WTC11 (cell line): Measurements from ENCODE around the gene SLC44A5. TPM values are rescaled to one million over a fixed set of nuclear protein-coding genes. Genes with fewer than 3 reads are reported as not detected.

Source experiments
- ATAC-seq: fragments of 200-7000 bp; cut with Tn5 transposase; 2 replicates; pipeline ENCODE4 v1.10.0; 2021; ENCODE audit warnings: mild to moderate bottlenecking, moderate library complexity
- CTCF ChIA-PET: fragments of 300-600 bp; sonication (Branson Sonifier 250); formaldehyde crosslinking; loops from one replicate; lab custom pipeline; 2021; ENCODE audit warnings: antibody characterized with exemption; lab: Charles Lee
- POLR2A ChIA-PET: fragments of 350-600 bp; sonication (Branson Sonifier 250); formaldehyde crosslinking; loops from one replicate; lab custom pipeline; 2021; ENCODE audit warnings: antibody characterized with exemption; lab: Charles Lee
- DNase-seq: peaks from one replicate; pipeline ENCODE4 v3.0.0; 2021; ENCODE audit warnings: low spot score
- H3K27ac Mint-ChIP-seq: 2 replicates; pipeline ENCODE4 v1.8.0; 2021; ENCODE audit warnings: mixed read lengths
- H3K27me3 Mint-ChIP-seq: 2 replicates; pipeline ENCODE4 v1.8.0; 2021; ENCODE audit warnings: low read depth, mild to moderate bottlenecking, moderate library complexity, mixed read lengths
- H3K36me3 Mint-ChIP-seq: 2 replicates; pipeline ENCODE4 v1.8.0; 2021; ENCODE audit warnings: mixed read lengths
- H3K4me1 Mint-ChIP-seq: 2 replicates; pipeline ENCODE4 v1.8.0; 2022; ENCODE audit warnings: mixed read lengths
- H3K4me3 Mint-ChIP-seq: 2 replicates; pipeline ENCODE4 v1.8.0; 2021; ENCODE audit warnings: mild to moderate bottlenecking, moderate library complexity, mixed read lengths
- H3K9me3 Mint-ChIP-seq: 2 replicates; pipeline ENCODE4 v1.8.0; 2021; ENCODE audit warnings: mixed read lengths
- AFF4 ChIP-seq: sonication (generic); formaldehyde crosslinking; IDR thresholded peaks from 2 replicates; pipeline ENCODE4 v1.8.1; 2023; ENCODE audit warnings: mild to moderate bottlenecking, missing genetic modification reagents, borderline replicate concordance
- ARID4B ChIP-seq: sonication (generic); formaldehyde crosslinking; IDR thresholded peaks from 2 replicates; pipeline ENCODE4 v1.8.0; 2023; ENCODE audit warnings: missing genetic modification reagents, mild to moderate bottlenecking, borderline replicate concordance
- ATF1 ChIP-seq: sonication (generic); formaldehyde crosslinking; IDR thresholded peaks from 2 replicates; pipeline ENCODE4 v1.8.1; 2023; ENCODE audit warnings: mild to moderate bottlenecking, moderate library complexity, missing genetic modification reagents
- CTCF ChIP-seq: fragments of 200-600 bp; IDR thresholded peaks from 2 replicates; pipeline ENCODE4 v1.8.0; 2022; ENCODE audit warnings: antibody characterized with exemption
- FOXJ3 ChIP-seq: sonication (generic); formaldehyde crosslinking; IDR thresholded peaks from 2 replicates; pipeline ENCODE4 v1.9.0; 2021; ENCODE audit warnings: missing genetic modification reagents, mild to moderate bottlenecking, borderline replicate concordance
- JAZF1 ChIP-seq: fragments of 250-450 bp; sonication (Bioruptor Pico); IDR thresholded peaks from 2 replicates; pipeline ENCODE4 v1.9.0; 2021; ENCODE audit warnings: moderate library complexity, mild to moderate bottlenecking, inconsistent platforms
- NR3C1 ChIP-seq: sonication (generic); formaldehyde crosslinking; conservative IDR thresholded peaks from 2 replicates; pipeline ENCODE4 v1.8.1; 2023; ENCODE audit warnings: low read depth, mild to moderate bottlenecking, missing genetic modification reagents
- PRDM15 ChIP-seq: sonication (generic); formaldehyde crosslinking; IDR thresholded peaks from 2 replicates; pipeline ENCODE4 v1.8.0; 2022; ENCODE audit warnings: missing genetic modification reagents
- RELA ChIP-seq: sonication (generic); formaldehyde crosslinking; IDR thresholded peaks from 2 replicates; pipeline ENCODE4 v1.8.1; 2022; ENCODE audit warnings: missing genetic modification reagents, mild to moderate bottlenecking, borderline replicate concordance
- TEAD4 ChIP-seq: sonication (generic); formaldehyde crosslinking; IDR thresholded peaks from 2 replicates; pipeline ENCODE4 v1.8.0; 2022; ENCODE audit warnings: mild to moderate bottlenecking, missing genetic modification reagents
- USF2 ChIP-seq: sonication (generic); formaldehyde crosslinking; IDR thresholded peaks from 2 replicates; pipeline ENCODE4 v1.8.1; 2023; ENCODE audit warnings: mild to moderate bottlenecking, missing genetic modification reagents, moderate library complexity
- ZBTB43 ChIP-seq: sonication (generic); formaldehyde crosslinking; IDR thresholded peaks from 2 replicates; pipeline ENCODE4 v1.8.1; 2023; ENCODE audit warnings: mild to moderate bottlenecking, missing genetic modification reagents
- ZNF317 ChIP-seq: sonication (generic); formaldehyde crosslinking; IDR thresholded peaks from 2 replicates; pipeline ENCODE4 v1.8.1; 2023; ENCODE audit warnings: low read depth, mild to moderate bottlenecking, moderate library complexity, missing genetic modification reagents, borderline replicate concordance
- total RNA-seq: library from RNA; stranded (reverse); gene quantifications from 3 replicates; pipeline ENCODE4 v1.2.3, GENCODE V29; 2021

SLC44A5 gene
- total RNA-seq, 1 experiment from 2014 or later, result 1.8 TPM

GRCh38 chr1:75274920-75275506 lies 335.9 kb downstream of the SLC44A5 start:
- Mint-ChIP-seq H3K27ac (no peak overlapping the region), H3K4me1 (no peaks in the 10 kb centered on the region), H3K27me3 (no peaks in the 10 kb centered on the region), H3K4me3 (no peak overlapping the region), H3K9me3 (peaks cover 4% of the 10 kb centered on the region), H3K36me3 (no peaks in the 10 kb centered on the region)
- ATAC-seq, result no peak
- no peak for DNase-seq
- POLR2A ChIA-PET, result no interaction called here
- CTCF ChIA-PET, result interaction anchor here (1.9 kb wide), 1 partner anchor 18 kb away, joined by 4 read pairs; no protein-coding TSS in a partner anchor
- TF ChIP-seq AFF4 (no peak), CTCF (no peak), NR3C1 (no peak), ARID4B (CRISPR knock-in tag) (no peak), JAZF1 (CRISPR knock-in tag) (no peak), USF2 (CRISPR knock-in tag) (no peak), ZBTB43 (CRISPR knock-in tag) (no peak), PRDM15 (no peak), ZNF317 (CRISPR knock-in tag) (no peak), RELA (CRISPR knock-in tag) (no peak), TEAD4 (CRISPR knock-in tag) (no peak), ATF1 (CRISPR knock-in tag) (no peak), FOXJ3 (no peak)
